ENCODE measurements around the gene LRRC9. TPM values are rescaled to one million over a fixed set of nuclear protein-coding genes. Genes with fewer than 3 reads are reported as not detected.

LRRC9 gene
- total and polyA plus RNA-seq, 8 donors, result 0.09 to 0.31 (median 0.19) TPM; not detected in 5

DNA sequence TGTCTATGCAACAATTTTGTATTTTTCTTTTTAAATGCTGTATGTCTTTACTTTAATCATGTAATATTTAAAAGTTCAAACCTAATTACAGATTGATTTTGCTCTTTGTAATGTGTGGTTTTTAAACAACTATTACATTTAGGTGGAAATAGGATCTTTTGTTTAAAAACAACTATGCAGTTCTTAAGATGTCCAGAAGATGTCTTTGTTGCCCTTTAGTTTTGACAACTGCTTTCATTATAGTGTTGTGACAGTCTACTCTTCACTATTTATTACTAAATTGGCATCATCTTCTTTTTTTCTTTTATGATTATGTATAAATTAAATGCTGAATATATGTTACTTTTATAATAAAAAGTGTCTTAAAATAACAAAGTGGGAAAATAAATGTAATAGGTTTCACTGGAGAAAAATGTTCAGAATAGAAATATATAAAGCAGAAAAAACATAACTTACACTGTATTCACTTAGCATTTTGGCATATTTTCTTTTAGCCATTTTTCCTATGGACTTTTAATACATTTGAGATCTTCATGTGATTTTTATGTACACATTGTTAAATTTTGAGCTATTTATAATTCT, 144.6 kb downstream of the LRRC9 start:
- Histone ChIP-seq H3K27ac (no peak overlapping the region), H3K4me1 (no peaks in the 10 kb centered on the region), H3K36me3 (no peaks in the 10 kb centered on the region), H3K9me3 (no peaks in the 10 kb centered on the region), H3K27me3 (no peaks in the 10 kb centered on the region), H3K4me3 (no peak overlapping the region)
- DNase-seq (no peak), FAIRE-seq (peak; percentile 97), ATAC-seq (peak in 3 of 4 donors; percentile 47 to 59 (median 55))
- TF ChIP-seq, protein P1, sequence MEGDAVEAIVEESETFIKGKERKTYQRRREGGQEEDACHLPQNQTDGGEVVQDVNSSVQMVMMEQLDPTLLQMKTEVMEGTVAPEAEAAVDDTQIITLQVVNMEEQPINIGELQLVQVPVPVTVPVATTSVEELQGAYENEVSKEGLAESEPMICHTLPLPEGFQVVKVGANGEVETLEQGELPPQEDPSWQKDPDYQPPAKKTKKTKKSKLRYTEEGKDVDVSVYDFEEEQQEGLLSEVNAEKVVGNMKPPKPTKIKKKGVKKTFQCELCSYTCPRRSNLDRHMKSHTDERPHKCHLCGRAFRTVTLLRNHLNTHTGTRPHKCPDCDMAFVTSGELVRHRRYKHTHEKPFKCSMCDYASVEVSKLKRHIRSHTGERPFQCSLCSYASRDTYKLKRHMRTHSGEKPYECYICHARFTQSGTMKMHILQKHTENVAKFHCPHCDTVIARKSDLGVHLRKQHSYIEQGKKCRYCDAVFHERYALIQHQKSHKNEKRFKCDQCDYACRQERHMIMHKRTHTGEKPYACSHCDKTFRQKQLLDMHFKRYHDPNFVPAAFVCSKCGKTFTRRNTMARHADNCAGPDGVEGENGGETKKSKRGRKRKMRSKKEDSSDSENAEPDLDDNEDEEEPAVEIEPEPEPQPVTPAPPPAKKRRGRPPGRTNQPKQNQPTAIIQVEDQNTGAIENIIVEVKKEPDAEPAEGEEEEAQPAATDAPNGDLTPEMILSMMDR (IDR thresholded peaks at IDR 0.05), result peak in 1 of 4 donors; percentile 16
- intact Hi-C loops (cut with DNase I), result loop anchor here in 1 of 3 donors (10.0 kb wide), 1 partner anchor 120 kb away; no protein-coding TSS in a partner anchor

DNA sequence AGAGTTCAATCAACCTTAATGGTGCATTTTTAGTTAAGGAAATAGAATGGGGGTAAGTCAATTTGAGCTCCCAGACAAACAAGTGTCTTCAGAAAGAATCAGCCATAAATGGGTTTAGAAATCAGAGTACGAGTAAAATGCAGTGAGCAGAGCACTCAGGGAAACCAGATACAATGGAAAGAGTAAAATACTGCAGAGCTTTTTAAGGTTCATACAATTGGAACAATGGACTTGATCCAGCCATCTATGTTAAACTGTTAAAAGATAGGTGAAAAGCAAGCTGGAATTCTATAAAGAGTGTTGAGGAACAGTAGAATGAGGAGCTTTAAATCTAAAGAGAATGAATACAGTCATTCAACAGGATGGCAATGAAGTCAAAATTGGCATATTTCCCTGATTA, 147.9 kb downstream of the LRRC9 start:
- no peaks in the 10 kb centered on the region for H3K4me1 ChIP-seq
- no peak overlapping the region for H3K27ac ChIP-seq
- FAIRE-seq (no peak), DNase-seq (no peak), ATAC-seq (no peak)
- H3K36me3 ChIP-seq, result no peaks in the 10 kb centered on the region
- H3K4me3 ChIP-seq, result no peak overlapping the region
- no peaks in the 10 kb centered on the region for H3K27me3 ChIP-seq
- intact Hi-C loops (cut with DNase I), result loop anchor here in 1 of 3 donors (10.0 kb wide), 1 partner anchor 117 kb away; no protein-coding TSS in a partner anchor
- 89 to 91% methylated on average over 1 of the region's 1 CpG for WGBS, 2 donors
- TF ChIP-seq, protein P1 (IDR thresholded peaks at IDR 0.05), result no peak
- no peaks in the 10 kb centered on the region for H3K9me3 ChIP-seq

DNA sequence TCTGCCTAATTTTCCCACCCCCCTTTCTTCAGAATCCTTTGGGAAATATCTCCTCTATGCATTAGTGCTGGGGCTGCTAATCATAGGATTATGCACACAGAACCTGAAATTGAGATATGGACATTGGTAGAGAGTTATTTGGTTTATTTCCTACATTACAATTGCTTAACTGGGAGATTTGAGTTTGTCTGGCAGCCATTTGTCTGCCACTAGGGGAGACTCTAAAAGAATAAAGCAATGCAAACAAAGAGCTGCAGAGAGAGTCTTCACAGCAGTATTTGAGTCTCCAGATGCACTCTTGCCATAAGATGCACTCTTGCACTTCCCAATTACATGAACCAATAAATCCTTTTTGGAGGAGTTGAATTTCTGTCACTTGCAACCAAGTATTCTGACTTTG, 159.8 kb downstream of the LRRC9 start:
- no peak for ATAC-seq

DNA sequence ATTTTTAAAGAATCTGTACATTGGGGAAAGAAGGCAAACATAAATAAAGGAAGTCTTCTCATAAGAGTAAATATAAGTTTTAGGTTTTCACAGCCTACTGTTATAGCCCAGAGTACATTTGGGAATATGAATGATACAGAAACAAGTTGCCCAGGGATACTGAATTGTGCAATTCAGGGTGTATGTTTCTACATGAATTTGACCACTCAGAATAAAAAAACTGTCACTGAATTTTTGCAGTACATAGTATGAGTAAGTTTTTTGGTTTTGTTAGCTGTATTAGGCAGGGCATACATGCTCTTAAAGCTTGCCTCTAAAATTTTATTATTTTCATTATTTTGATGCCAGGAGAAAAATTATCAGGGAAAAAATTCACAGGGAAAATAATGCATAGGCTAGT, 165.1 kb downstream of the LRRC9 start:
- Histone ChIP-seq H3K4me1 (no peaks in the 10 kb centered on the region), H3K27me3 (no peaks in the 10 kb centered on the region), H3K36me3 (no peaks in the 10 kb centered on the region), H3K9me3 (no peaks in the 10 kb centered on the region), H3K4me3 (no peak overlapping the region), H3K27ac (no peak overlapping the region)
- ATAC-seq (no peak), FAIRE-seq (no peak), DNase-seq (no peak)
- TF ChIP-seq, protein P1 (IDR thresholded peaks at IDR 0.05), result no peak
- intact Hi-C loops (cut with DNase I), result no loop called here

More for the DNA sequence above, 159.8 kb downstream of the LRRC9 start:
- TF ChIP-seq, protein P1 (IDR thresholded peaks at IDR 0.05), result no peak
- Histone ChIP-seq H3K27ac (no peak overlapping the region), H3K36me3 (no peaks in the 10 kb centered on the region), H3K27me3 (no peaks in the 10 kb centered on the region), H3K4me3 (no peak overlapping the region), H3K9me3 (no peaks in the 10 kb centered on the region), H3K4me1 (no peaks in the 10 kb centered on the region)
- intact Hi-C loops (cut with DNase I), result no loop called here
- no peak for DNase-seq
- FAIRE-seq, result no peak

DNA sequence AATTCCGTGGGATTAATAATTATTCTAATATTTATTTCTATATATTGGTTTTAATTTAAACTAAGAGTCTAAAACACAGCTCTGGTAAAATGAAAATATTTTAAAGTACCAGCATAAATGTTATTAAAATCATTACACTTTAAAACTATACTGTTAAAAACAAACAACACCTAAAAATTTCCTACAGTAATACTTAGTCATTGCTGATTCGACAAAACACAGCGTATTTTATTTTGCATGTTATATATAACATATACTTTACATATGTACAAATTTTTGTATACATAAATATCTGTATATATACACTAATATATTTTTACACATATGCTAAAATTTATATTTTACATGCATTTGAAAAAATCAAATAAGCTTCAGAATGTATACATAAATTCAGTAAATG, 165.7 kb downstream of the LRRC9 start:
- FAIRE-seq, result peak; percentile 80
- intact Hi-C loops (cut with DNase I), result no loop called here
- Histone ChIP-seq H3K9me3 (no peaks in the 10 kb centered on the region), H3K27me3 (no peaks in the 10 kb centered on the region), H3K4me1 (no peaks in the 10 kb centered on the region), H3K4me3 (no peak overlapping the region), H3K36me3 (no peaks in the 10 kb centered on the region), H3K27ac (no peak overlapping the region)
- DNase-seq, result no peak
- 94 to 97% methylated on average over 3 of the region's 3 CpGs for WGBS, 2 donors
- TF ChIP-seq, protein P1 (IDR thresholded peaks at IDR 0.05), result no peak
- no peak for ATAC-seq

Measured in pancreas (tissue), 10 donors.